K562 (cell line): ENCODE results near the gene EGFR. TPM values are rescaled to one million over a fixed set of nuclear protein-coding genes. Genes with fewer than 3 reads are reported as not detected.

Experiments
- ATAC-seq: fragments of 200-7000 bp; cut with Tn5 transposase; 3 replicates; pipeline ENCODE4 v1.9.1; 2020; ENCODE audit warnings: moderate library complexity
- BruUV-seq: library from RNA; stranded (reverse); fragments of 400-500 nt; replicated peaks from 2 replicates; lab custom pipeline; 2021; lab: Mats Ljungman, UMichigan
- CTCF ChIA-PET: fragments of 300-600 bp; formaldehyde crosslinking; extraction: SDS; loops from one replicate; lab custom pipeline; 2021; ENCODE audit warnings: low intra/inter-chr PET ratio; lab: Yijun Ruan, JAX
- POLR2A ChIA-PET: fragments of 300-600, 350-650 bp; sonication (Branson Sonifier 250); formaldehyde crosslinking; extraction: SDS; loops from one replicate; lab custom pipeline; 2021; ENCODE audit warnings: antibody characterized with exemption, inconsistent platforms; lab: Yijun Ruan, JAX
- DNase-seq, 4 experiments: peaks; one replicate each; pipeline versions ENCODE4 v3.0.0 to v3.0.0-alpha.2; 2011 to 2018; ENCODE audit warnings: low spot score in 3 of 4, mixed read lengths in 3 of 4; ENCODE audit errors: extremely low read depth in 1 of 4
- FAIRE-seq: peaks from 2 replicates; lab custom pipeline; 2011; peaks lifted over from hg19 to GRCh38; lab: Jason Lieb, UNC
- H2AFZ ChIP-seq: 2 replicates; pipeline ENCODE4 v1.6.0; 2011; ENCODE audit warnings: low read depth, low read length, control low read depth, inconsistent platforms
- H3K27ac ChIP-seq: fragments of 200-600 bp; 3 replicates; pipeline ENCODE4 v1.8.0; 2011; ENCODE audit warnings: low read depth, mild to moderate bottlenecking, control low read depth, inconsistent platforms, low read length, moderate library complexity, mixed read lengths; ENCODE audit errors: extremely low read depth
- H3K27me3 ChIP-seq, 2 experiments: fragments of 300-600 bp in 1 of 2; 2 replicates in 1 of 2; 3 replicates in 1 of 2; pipeline versions ENCODE4 v1.6.0 to v1.8.0; 2011; ENCODE audit warnings: inconsistent platforms in 2 of 2, low read length in 2 of 2, mild to moderate bottlenecking in 1 of 2, mixed read lengths in 1 of 2, moderate library complexity in 1 of 2; ENCODE audit not compliant: control insufficient read depth in 2 of 2, insufficient read depth in 2 of 2
- H3K36me3 ChIP-seq: fragments of 300-600 bp; 3 replicates; pipeline ENCODE4 v1.8.0; 2011; ENCODE audit warnings: mild to moderate bottlenecking, low read length, inconsistent platforms; ENCODE audit not compliant: control insufficient read depth, insufficient read depth
- H3K4me1 ChIP-seq, 2 experiments: fragments of 200-600 bp in 1 of 2; replicated peaks in 1 of 2; 2 replicates in 1 of 2; 3 replicates in 1 of 2; pipeline versions ENCODE4 v1.5.1 to v1.8.0; 2011; ENCODE audit warnings: inconsistent platforms in 2 of 2, low read length in 2 of 2, mild to moderate bottlenecking in 1 of 2, mixed read lengths in 1 of 2, moderate library complexity in 1 of 2; ENCODE audit not compliant: control insufficient read depth in 2 of 2, insufficient read depth in 2 of 2
- H3K4me2 ChIP-seq: 2 replicates; pipeline ENCODE4 v1.6.1; 2011; ENCODE audit warnings: low read length, control low read depth, inconsistent platforms, mixed read lengths; ENCODE audit not compliant: insufficient read depth
- H3K4me3 ChIP-seq: fragments of 200-600 bp; sonication (generic), shearing (Covaris generic); 2 replicates; pipeline ENCODE4 v1.5.1; 2016; ENCODE audit warnings: control low read depth, inconsistent platforms
- H3K79me2 ChIP-seq: fragments of 200-600 bp; 3 replicates; pipeline ENCODE4 v1.8.0; 2011; ENCODE audit warnings: low read length, inconsistent platforms; ENCODE audit not compliant: control insufficient read depth, insufficient read depth
- H3K9ac ChIP-seq, 2 experiments: 2 replicates each; pipeline versions ENCODE4 v1.6.0 to v1.6.1; 2011; ENCODE audit warnings: low read depth in 2 of 2, low read length in 2 of 2, control low read depth in 1 of 2, inconsistent platforms in 1 of 2, mild to moderate bottlenecking in 1 of 2, mixed read lengths in 1 of 2; ENCODE audit not compliant: insufficient read depth in 1 of 2
- H3K9me1 ChIP-seq: one replicate; pipeline ENCODE4 v1.6.0; 2011; ENCODE audit warnings: inconsistent platforms, mild to moderate bottlenecking, low read length, moderate library complexity; ENCODE audit not compliant: control insufficient read depth, insufficient read depth
- H3K9me3 ChIP-seq: replicated peaks from 2 replicates; pipeline ENCODE4 v1.5.1; 2011; ENCODE audit warnings: low read depth, low read length, inconsistent platforms; ENCODE audit not compliant: control insufficient read depth, insufficient read depth
- H4K20me1 ChIP-seq: replicated peaks from 2 replicates; pipeline ENCODE4 v1.6.1; 2011; ENCODE audit warnings: low read length, inconsistent platforms, mixed read lengths; ENCODE audit not compliant: control insufficient read depth, insufficient read depth
- BRD9 ChIP-seq: fragments of 450-650 bp; IDR thresholded peaks from 2 replicates; pipeline ENCODE4 v1.6.1; 2018; ENCODE audit warnings: low read depth; ENCODE audit not compliant: partially characterized antibody
- CCAR2 ChIP-seq: fragments of 200-400 bp; formaldehyde crosslinking; IDR thresholded peaks from 2 replicates; pipeline ENCODE4 v1.6.1; 2017; ENCODE audit warnings: mild to moderate bottlenecking, low read depth, low read length
- CHD1 ChIP-seq: fragments of 200-600 bp; sonication (generic); IDR thresholded peaks from one replicate; pipeline ENCODE4 v1.6.1; 2012; ENCODE audit warnings: mild to moderate bottlenecking, moderate library complexity, low read length, inconsistent platforms
- CSDE1 ChIP-seq, 2 experiments: fragments of 450-650 bp; IDR thresholded peaks; 2 replicates each; pipeline ENCODE4 v1.6.1; 2016; ENCODE audit warnings: mild to moderate bottlenecking in 1 of 2
- DIDO1 ChIP-seq: fragments of 450-650 bp; IDR thresholded peaks from 2 replicates; pipeline ENCODE4 v1.6.1; 2016; ENCODE audit warnings: low read depth, missing biosample characterization, missing genetic modification characterization
- FOS ChIP-seq: IDR thresholded peaks from 3 replicates; pipeline ENCODE4 v1.6.1; 2011; ENCODE audit not compliant: insufficient read length; ENCODE audit errors: extremely low read depth
- FOXJ3 ChIP-seq: sonication (generic); formaldehyde crosslinking; IDR thresholded peaks from 2 replicates; pipeline ENCODE4 v1.4.0; 2020; ENCODE audit warnings: mild to moderate bottlenecking, missing genetic modification reagents
- MAFF ChIP-seq: IDR thresholded peaks from 2 replicates; pipeline ENCODE4 v1.6.1; 2012; ENCODE audit warnings: low read length, improper control_type of control experiment
- MAFG ChIP-seq: fragments of 450-650 bp; conservative IDR thresholded peaks from 2 replicates; pipeline ENCODE4 v1.6.1; 2016; ENCODE audit warnings: missing genetic modification characterization, missing compliant biosample characterization
- NCOA6 ChIP-seq: fragments of 450-650 bp; IDR thresholded peaks from 2 replicates; pipeline ENCODE4 v1.6.1; 2017; ENCODE audit warnings: mild to moderate bottlenecking
- PML ChIP-seq: IDR thresholded peaks from 2 replicates; pipeline ENCODE4 v1.6.1; 2012; ENCODE audit warnings: low read length, inconsistent platforms
- SNRNP70 ChIP-seq: fragments of 200-400 bp; formaldehyde crosslinking; optimal IDR thresholded peaks from 2 replicates; pipeline ENCODE3; 2017; ENCODE audit warnings: low read depth, low read length
- ZNF316 ChIP-seq: fragments of 450-650 bp; IDR thresholded peaks from 2 replicates; pipeline ENCODE4 v1.6.1; 2016
- ZNF445 ChIP-seq: fragments of 250-450 bp; sonication (Bioruptor Pico); IDR thresholded peaks from 2 replicates; pipeline ENCODE4 v1.4.0; 2020; ENCODE audit warnings: low read depth, mild to moderate bottlenecking, moderate library complexity
- ZNF507 ChIP-seq: conservative IDR thresholded peaks from 2 replicates; pipeline ENCODE4 v1.6.1; 2017; ENCODE audit warnings: missing genetic modification characterization, missing compliant biosample characterization
- WGBS: fragments of 100-300 bp; shearing (Covaris generic); methylation state at CpG from one replicate; pipeline ENCODE4 v1.1.6; 2016; ENCODE audit warnings: low coverage, mixed read lengths; ENCODE audit not compliant: insufficient coverage; ENCODE audit errors: missing lambda C conversion rate; 5-methylcytosine and 5-hydroxymethylcytosine counted together
- in situ Hi-C: fragments of 300-500 bp; cut with MboI; formaldehyde crosslinking; loops from 4 replicates; pipeline ENCODE4 v1.15.0; 2018; ENCODE audit warnings: inconsistent platforms, mixed read lengths
- intact Hi-C: fragments of 100-400 bp; cut with micrococcal nuclease; formaldehyde crosslinking; loops from 2 replicates; pipeline ENCODE4 v1.14.2; 2022
- polyA plus RNA-seq, 8 experiments: library from polyadenylated mRNA; depleted of rRNA in 4 of 8; stranded (reverse) in 5 of 8; unstranded in 3 of 8; fragments of >200 nt; fragmentation: Nextera tagmentation in 2 of 8; fragmentation: Illumina TruSeq in 1 of 8; extraction: Ambion mirVana in 2 of 8; extraction: Trizol in 1 of 8; gene quantifications; 2 replicates each; pipeline versions ENCODE4 v1.2.1 to v1.2.3, GENCODE V29; 2011 to 2014; ENCODE audit warnings: inconsistent platforms in 1 of 8, missing spikeins in 1 of 8
- total RNA-seq, 7 experiments: library from RNA; depleted of rRNA in 6 of 7; stranded (reverse); fragments of >200 nt in 6 of 7; fragmentation: Illumina TruSeq in 2 of 7; extraction: Trizol in 2 of 7; gene quantifications; 2 replicates each; pipeline versions ENCODE4 v1.2.1 to v1.2.3, GENCODE V29; 2011 to 2021; ENCODE audit warnings: low replicate concordance in 1 of 7
- TF ChIP-seq, protein P1 (sequence below): fragments of 250-450 bp; sonication (Bioruptor Pico); IDR thresholded peaks from 2 replicates; pipeline ENCODE4 v1.4.0; 2020; ENCODE audit warnings: mild to moderate bottlenecking, moderate library complexity
- TF ChIP-seq, protein P2 (sequence below): fragments of 450-650 bp; formaldehyde crosslinking; IDR thresholded peaks from 2 replicates; pipeline ENCODE4 v1.4.0; 2022; ENCODE audit warnings: missing genetic modification characterization
- TF ChIP-seq, protein P3 (sequence below): fragments of 200-800 bp; sonication (Bioruptor generic); IDR thresholded peaks from 2 replicates; pipeline ENCODE4 v1.6.1; 2017; ENCODE audit warnings: missing genetic modification characterization, missing compliant biosample characterization

The EGFR gene
- total and polyA plus RNA-seq, 9 of the 15 experiments (the other 6 are each of a cell fraction or from before 2014, with no cell fraction given): 0.13 TPM; not detected in 8

DNA sequence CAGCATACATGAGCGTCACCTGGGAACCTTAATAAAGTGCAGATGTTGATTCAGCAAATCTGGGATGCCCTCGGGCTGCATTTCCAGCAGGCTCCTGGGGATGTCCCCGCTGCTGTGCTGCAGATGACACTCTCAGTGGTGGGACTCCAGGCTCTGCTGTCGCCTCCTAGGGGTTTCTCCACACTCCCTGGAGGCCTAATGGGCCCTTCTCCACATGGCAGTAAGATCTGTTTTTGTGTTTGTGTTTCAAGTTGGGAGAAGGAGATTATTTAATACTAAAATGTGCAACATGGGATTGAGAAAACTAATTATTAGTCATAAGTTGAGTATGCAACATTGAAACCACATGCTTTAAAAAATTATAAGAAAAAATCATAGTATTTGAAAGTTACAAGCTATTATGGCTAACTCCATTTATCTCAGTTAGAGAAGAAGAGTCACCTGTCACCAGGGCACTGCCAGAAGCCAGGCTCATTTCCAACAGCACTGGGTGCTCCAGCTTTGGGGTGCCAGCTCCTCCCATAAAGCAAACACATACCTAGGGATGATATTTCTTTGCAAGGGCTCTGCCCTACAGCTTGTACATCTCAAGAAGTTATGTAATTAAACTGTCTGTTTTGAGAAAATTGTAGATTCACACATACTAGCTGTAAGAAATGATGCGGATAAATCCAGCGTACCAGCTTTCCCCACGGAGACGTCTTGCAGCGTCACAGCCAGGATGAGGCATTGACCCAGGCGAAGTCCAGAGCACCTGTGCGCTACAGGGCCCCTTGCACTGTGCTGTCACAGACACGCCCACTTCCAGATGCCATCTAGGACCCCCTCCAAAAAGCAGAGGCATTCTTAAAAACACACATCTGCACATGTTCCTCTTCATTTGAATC is 106.4 kb downstream of the EGFR start:
- Histone ChIP-seq H3K4me3 (no peak overlapping the region), H3K4me2 (no peak overlapping the region), H3K27me3 (no peaks in the 10 kb centered on the region), H3K9me3 (no peaks in the 10 kb centered on the region; the same call in 1 of the 2 replicates), H2AFZ (no peak overlapping the region), H3K79me2 (no peaks in the 10 kb centered on the region), H3K9me1 (no peaks in the 10 kb centered on the region), H3K36me3 (no peaks in the 10 kb centered on the region), H3K9ac (no peak overlapping the region), H3K27ac (no peak overlapping the region), H3K4me1 (peaks cover 2 to 4% of the 10 kb centered on the region in 2 experiments; a peak in 3 of 5 replicates), H4K20me1 (no peaks in the 10 kb centered on the region)
- ChIA-PET CTCF (no interaction called here), POLR2A (interaction anchor here (0.6 kb wide), 1 partner anchor 298 kb away, joined by 3 read pairs; no protein-coding TSS in a partner anchor)
- BruUV-seq: no TSS peak
- 26% methylated on average over 12 of the region's 12 CpGs for WGBS
- intact Hi-C loops: no loop called here
- 0 out of 3 replicates have a peak, but pooled peaks have one; percentile 29 for ATAC-seq
- no peak for DNase-seq
- FAIRE-seq: no peak
- in situ Hi-C loops: no loop called here
- TF ChIP-seq CCAR2: no peak
- no peak for TF ChIP-seq ZNF445
- no peak for TF ChIP-seq NCOA6
- TF ChIP-seq BRD9: no peak
- no peak for TF ChIP-seq MAFF
- TF ChIP-seq ZNF316: peak; percentile 19; the same call in 1 of the 2 replicates
- TF ChIP-seq ZNF507: no peak
- TF ChIP-seq DIDO1: no peak
- TF ChIP-seq CSDE1 (IDR thresholded peaks at IDR 0.05): no peak
- no peak for TF ChIP-seq CHD1
- TF ChIP-seq, protein P1, sequence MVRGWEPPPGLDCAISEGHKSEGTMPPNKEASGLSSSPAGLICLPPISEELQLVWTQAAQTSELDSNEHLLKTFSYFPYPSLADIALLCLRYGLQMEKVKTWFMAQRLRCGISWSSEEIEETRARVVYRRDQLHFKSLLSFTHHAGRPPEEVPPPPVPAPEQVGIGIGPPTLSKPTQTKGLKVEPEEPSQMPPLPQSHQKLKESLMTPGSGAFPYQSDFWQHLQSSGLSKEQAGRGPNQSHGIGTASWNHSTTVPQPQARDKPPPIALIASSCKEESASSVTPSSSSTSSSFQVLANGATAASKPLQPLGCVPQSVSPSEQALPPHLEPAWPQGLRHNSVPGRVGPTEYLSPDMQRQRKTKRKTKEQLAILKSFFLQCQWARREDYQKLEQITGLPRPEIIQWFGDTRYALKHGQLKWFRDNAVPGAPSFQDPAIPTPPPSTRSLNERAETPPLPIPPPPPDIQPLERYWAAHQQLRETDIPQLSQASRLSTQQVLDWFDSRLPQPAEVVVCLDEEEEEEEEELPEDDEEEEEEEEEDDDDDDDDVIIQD (CRISPR knock-in tag): no peak
- TF ChIP-seq FOS: no peak
- TF ChIP-seq FOXJ3 (CRISPR knock-in tag): no peak
- no peak for TF ChIP-seq SNRNP70
- TF ChIP-seq, protein P2, sequence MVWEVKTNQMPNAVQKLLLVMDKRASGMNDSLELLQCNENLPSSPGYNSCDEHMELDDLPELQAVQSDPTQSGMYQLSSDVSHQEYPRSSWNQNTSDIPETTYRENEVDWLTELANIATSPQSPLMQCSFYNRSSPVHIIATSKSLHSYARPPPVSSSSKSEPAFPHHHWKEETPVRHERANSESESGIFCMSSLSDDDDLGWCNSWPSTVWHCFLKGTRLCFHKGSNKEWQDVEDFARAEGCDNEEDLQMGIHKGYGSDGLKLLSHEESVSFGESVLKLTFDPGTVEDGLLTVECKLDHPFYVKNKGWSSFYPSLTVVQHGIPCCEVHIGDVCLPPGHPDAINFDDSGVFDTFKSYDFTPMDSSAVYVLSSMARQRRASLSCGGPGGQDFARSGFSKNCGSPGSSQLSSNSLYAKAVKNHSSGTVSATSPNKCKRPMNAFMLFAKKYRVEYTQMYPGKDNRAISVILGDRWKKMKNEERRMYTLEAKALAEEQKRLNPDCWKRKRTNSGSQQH (CRISPR knock-in tag): no peak
- peak; percentile 21; the same call in 1 of the 2 replicates for TF ChIP-seq MAFG (tag)
- no peak for TF ChIP-seq PML
- TF ChIP-seq, protein P3, sequence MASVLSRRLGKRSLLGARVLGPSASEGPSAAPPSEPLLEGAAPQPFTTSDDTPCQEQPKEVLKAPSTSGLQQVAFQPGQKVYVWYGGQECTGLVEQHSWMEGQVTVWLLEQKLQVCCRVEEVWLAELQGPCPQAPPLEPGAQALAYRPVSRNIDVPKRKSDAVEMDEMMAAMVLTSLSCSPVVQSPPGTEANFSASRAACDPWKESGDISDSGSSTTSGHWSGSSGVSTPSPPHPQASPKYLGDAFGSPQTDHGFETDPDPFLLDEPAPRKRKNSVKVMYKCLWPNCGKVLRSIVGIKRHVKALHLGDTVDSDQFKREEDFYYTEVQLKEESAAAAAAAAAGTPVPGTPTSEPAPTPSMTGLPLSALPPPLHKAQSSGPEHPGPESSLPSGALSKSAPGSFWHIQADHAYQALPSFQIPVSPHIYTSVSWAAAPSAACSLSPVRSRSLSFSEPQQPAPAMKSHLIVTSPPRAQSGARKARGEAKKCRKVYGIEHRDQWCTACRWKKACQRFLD: no peak
